ENCODE data around the gene JHY. TPM values are rescaled to one million over a fixed set of nuclear protein-coding genes. Genes with fewer than 3 reads are reported as not detected.

JHY gene
- total RNA-seq, 1 experiment from 2014 or later = 3.0 TPM

DNA sequence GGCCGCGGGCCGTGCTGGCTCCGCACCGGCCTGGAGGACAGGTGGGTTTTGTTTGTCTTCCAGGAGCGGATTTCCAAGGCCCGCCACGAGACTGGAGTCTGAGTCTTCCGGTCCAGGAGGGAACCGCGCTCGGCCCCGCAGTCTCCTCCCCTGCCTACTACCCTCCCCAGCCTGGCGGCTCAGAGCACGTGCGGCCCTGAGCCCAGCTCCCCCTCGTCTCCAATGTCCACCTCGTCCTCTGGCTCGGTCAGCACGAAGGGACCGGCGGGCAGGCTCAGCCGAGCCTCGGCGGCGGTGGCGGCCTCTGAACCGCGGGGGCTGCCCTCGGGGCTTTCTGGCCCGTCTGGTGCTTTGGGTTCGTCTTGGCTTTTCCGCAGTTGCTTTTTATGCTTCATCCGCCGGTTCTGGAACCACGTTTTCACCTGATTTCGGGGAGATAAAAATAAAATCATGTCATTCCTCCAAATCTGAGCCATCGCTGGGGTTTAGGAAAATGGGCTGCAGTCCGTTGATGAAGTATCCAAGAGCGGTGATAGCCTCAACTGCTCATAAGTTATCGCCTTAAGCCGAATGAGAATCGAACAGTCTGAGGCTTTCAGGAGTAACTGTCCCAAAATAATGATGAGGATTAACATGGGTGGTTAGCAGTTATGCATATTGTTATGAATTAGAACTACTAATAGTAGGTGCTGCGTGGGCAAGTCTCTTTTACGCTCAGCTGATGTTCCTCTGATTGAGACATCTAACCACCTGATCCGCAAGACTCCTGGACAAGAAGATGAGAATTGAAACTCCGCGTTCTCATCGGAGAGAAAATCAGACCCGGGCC is 95.1 kb downstream of the JHY start:
- no peak for DNase-seq (ENCODE audit: unreplicated experiment)
- intact Hi-C loops (cut with micrococcal nuclease) = no loop called here
- H3K9me3 Mint-ChIP-seq (ENCODE audit: unreplicated experiment) = no peaks in the 10 kb centered on the region
- H3K4me1 Mint-ChIP-seq (ENCODE audit: insufficient read depth, unreplicated experiment) = no peaks in the 10 kb centered on the region
- H3K36me3 Mint-ChIP-seq (ENCODE audit: insufficient read depth, unreplicated experiment) = no peaks in the 10 kb centered on the region
- BruUV-seq (replicated peaks) = no TSS peak
- no peak overlapping the region for H3K4me3 Mint-ChIP-seq (ENCODE audit: unreplicated experiment)
- TF ChIP-seq, protein P1, sequence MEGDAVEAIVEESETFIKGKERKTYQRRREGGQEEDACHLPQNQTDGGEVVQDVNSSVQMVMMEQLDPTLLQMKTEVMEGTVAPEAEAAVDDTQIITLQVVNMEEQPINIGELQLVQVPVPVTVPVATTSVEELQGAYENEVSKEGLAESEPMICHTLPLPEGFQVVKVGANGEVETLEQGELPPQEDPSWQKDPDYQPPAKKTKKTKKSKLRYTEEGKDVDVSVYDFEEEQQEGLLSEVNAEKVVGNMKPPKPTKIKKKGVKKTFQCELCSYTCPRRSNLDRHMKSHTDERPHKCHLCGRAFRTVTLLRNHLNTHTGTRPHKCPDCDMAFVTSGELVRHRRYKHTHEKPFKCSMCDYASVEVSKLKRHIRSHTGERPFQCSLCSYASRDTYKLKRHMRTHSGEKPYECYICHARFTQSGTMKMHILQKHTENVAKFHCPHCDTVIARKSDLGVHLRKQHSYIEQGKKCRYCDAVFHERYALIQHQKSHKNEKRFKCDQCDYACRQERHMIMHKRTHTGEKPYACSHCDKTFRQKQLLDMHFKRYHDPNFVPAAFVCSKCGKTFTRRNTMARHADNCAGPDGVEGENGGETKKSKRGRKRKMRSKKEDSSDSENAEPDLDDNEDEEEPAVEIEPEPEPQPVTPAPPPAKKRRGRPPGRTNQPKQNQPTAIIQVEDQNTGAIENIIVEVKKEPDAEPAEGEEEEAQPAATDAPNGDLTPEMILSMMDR (IDR thresholded peaks at IDR 0.05; ENCODE audit: unreplicated experiment) = no peak
- CTCF ChIA-PET = interaction anchor here (0.6 kb wide), 1 partner anchor 27 kb away, joined by 3 read pairs; no protein-coding TSS in a partner anchor
- no peak overlapping the region for H3K27ac Mint-ChIP-seq (ENCODE audit: low read depth, unreplicated experiment)
- H3K27me3 Mint-ChIP-seq (ENCODE audit: insufficient read depth, unreplicated experiment) = peaks cover 100% of the 10 kb centered on the region
- POLR2A ChIA-PET = no interaction called here

DNA sequence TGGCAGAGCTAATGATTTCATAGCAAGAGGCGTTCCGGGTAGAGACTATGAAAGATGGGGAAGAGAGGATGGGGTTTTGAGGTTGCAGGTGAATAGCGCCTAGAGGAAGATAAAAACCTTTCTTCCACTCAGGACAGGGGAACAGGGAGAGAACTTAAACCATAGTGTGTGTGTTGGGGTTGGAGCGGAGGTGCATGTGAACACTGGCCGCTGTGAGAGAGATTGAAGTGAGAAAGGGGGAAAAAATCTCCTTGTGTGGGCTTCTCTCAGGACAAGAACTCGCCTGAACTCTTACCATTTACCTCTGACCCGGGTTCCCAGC is 95.7 kb downstream of the JHY start:
- TF ChIP-seq, protein P1 (IDR thresholded peaks at IDR 0.05; ENCODE audit: unreplicated experiment) = no peak
- Mint-ChIP-seq H3K4me1 (ENCODE audit: insufficient read depth, unreplicated experiment) (no peaks in the 10 kb centered on the region), H3K4me3 (ENCODE audit: unreplicated experiment) (no peak overlapping the region), H3K9me3 (ENCODE audit: unreplicated experiment) (no peaks in the 10 kb centered on the region), H3K36me3 (ENCODE audit: insufficient read depth, unreplicated experiment) (no peaks in the 10 kb centered on the region), H3K27me3 (ENCODE audit: insufficient read depth, unreplicated experiment) (peaks cover 100% of the 10 kb centered on the region), H3K27ac (ENCODE audit: low read depth, unreplicated experiment) (no peak overlapping the region)
- CTCF ChIA-PET = no interaction called here
- intact Hi-C loops (cut with micrococcal nuclease) = no loop called here
- DNase-seq (ENCODE audit: unreplicated experiment) = no peak
- POLR2A ChIA-PET = no interaction called here
- BruUV-seq (replicated peaks) = no TSS peak

DNA sequence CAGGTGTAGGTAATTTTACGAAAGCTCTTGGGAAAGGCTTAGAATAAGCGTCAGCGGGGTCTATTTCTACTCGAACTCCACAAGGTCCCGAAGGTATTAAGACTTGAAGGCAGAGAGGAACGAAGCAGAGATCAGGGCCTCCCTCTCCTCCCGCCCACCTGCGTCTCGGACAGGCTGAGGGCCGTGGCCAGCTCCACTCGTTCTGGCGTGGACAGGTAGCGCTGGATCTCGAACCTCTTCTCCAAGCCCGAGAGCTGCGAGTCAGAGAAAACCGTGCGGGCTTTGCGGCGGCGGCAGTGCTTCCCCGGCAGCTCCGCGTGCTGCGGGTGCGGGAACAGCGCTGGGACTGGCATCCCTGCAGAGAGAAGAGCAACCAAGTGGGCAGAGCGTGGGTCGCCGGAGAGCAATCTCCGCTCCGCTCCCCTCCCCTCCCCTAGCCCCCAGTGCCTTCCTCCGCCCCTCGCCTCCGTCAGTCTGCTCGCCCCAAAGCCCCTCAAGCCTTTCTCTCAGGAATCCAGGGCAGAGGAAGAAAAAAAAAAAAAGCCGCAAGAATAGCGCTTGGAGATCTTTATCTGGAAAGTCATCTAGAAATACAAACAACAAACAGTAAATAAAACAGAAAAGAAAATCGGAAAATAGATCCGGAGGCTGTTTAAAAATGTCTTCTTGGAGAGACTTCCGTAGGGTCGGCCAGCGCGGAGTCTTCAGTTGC is 96.7 kb downstream of the JHY start:
- POLR2A ChIA-PET = no interaction called here
- CTCF ChIA-PET = no interaction called here
- BruUV-seq (replicated peaks) = no TSS peak
- peaks cover 100% of the 10 kb centered on the region for H3K27me3 Mint-ChIP-seq (ENCODE audit: insufficient read depth, unreplicated experiment)
- no peak for DNase-seq (ENCODE audit: unreplicated experiment)
- intact Hi-C loops (cut with micrococcal nuclease) = no loop called here
- H3K36me3 Mint-ChIP-seq (ENCODE audit: insufficient read depth, unreplicated experiment) = no peaks in the 10 kb centered on the region
- H3K9me3 Mint-ChIP-seq (ENCODE audit: unreplicated experiment) = no peaks in the 10 kb centered on the region
- no peaks in the 10 kb centered on the region for H3K4me1 Mint-ChIP-seq (ENCODE audit: insufficient read depth, unreplicated experiment)
- TF ChIP-seq, protein P1 (IDR thresholded peaks at IDR 0.05; ENCODE audit: unreplicated experiment) = no peak
- no peak overlapping the region for H3K27ac Mint-ChIP-seq (ENCODE audit: low read depth, unreplicated experiment)
- H3K4me3 Mint-ChIP-seq (ENCODE audit: unreplicated experiment) = no peak overlapping the region

DNA sequence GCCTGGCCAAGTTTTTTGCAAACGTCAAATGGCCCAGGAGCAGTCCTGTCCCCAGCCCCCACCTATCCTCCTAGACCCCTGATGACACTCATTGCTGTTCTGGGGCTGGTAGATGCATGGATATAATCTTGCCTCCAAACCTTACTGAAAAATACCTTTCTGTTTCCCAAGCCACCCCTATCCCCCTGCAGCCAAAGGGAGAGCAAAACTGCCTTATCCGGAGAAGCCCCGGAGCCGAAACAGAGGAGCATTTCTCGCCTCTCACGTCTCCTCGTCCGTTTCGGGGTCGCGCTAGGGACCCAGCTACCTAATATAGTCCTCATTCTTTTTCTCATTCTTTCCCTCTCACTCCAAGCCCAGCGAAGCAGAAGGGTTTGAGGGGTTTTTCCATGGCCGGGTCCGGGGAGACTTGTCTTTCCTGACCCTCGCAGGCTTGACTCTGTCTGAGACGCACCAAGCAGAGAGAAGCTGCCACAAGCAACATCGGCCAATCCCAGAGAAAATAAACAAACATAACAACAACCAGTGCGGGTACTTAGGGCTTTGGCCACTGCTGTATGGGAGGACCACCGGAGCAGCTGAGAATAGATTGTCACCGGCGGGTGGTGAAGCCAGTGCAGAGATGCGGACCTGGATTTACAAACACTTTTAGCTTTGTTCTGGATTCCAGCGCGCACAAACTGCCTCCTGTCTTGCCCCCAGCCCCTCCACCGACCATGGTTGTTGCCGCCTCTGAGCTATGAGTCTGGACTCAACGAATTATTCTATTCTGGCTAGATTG is 97.4 kb downstream of the JHY start:
- Mint-ChIP-seq H3K27me3 (ENCODE audit: insufficient read depth, unreplicated experiment) (peaks cover 98% of the 10 kb centered on the region), H3K27ac (ENCODE audit: low read depth, unreplicated experiment) (no peak overlapping the region), H3K36me3 (ENCODE audit: insufficient read depth, unreplicated experiment) (no peaks in the 10 kb centered on the region), H3K9me3 (ENCODE audit: unreplicated experiment) (no peaks in the 10 kb centered on the region), H3K4me1 (ENCODE audit: insufficient read depth, unreplicated experiment) (no peaks in the 10 kb centered on the region), H3K4me3 (ENCODE audit: unreplicated experiment) (no peak overlapping the region)
- CTCF ChIA-PET = interaction anchor here (0.5 to 0.7 kb wide), 2 partner anchors 12 to 1436 kb away, joined by 4 to 5 read pairs; no protein-coding TSS in a partner anchor
- no peak for DNase-seq (ENCODE audit: unreplicated experiment)
- TF ChIP-seq, protein P1 (IDR thresholded peaks at IDR 0.05; ENCODE audit: unreplicated experiment) = no peak
- BruUV-seq (replicated peaks) = no TSS peak
- POLR2A ChIA-PET = no interaction called here
- intact Hi-C loops (cut with micrococcal nuclease) = no loop called here

Measured in MCF 10A (cell line).